Osteocyte (in vitro differentiated cells): ENCODE results near the gene VSNL1. TPM values are rescaled to one million over a fixed set of nuclear protein-coding genes. Genes with fewer than 3 reads are reported as not detected.

Source experiments
- DNase-seq: peaks from one replicate; pipeline ENCODE4 v3.0.0; 2021; ENCODE audit warnings: mixed read lengths; ENCODE audit not compliant: unreplicated experiment; ENCODE audit errors: extremely low spot score
- H3K27ac Mint-ChIP-seq: one replicate; pipeline ENCODE4 v1.8.0; 2021; ENCODE audit warnings: mild to moderate bottlenecking, mixed read lengths; ENCODE audit not compliant: unreplicated experiment
- H3K27me3 Mint-ChIP-seq: one replicate; pipeline ENCODE4 v1.8.0; 2021; ENCODE audit warnings: mixed read lengths; ENCODE audit not compliant: unreplicated experiment
- H3K36me3 Mint-ChIP-seq: one replicate; pipeline ENCODE4 v1.8.0; 2021; ENCODE audit warnings: mixed read lengths; ENCODE audit not compliant: unreplicated experiment
- H3K4me1 Mint-ChIP-seq: one replicate; pipeline ENCODE4 v1.8.0; 2021; ENCODE audit warnings: mixed read lengths; ENCODE audit not compliant: unreplicated experiment
- H3K4me3 Mint-ChIP-seq: one replicate; pipeline ENCODE4 v1.8.0; 2021; ENCODE audit warnings: mild to moderate bottlenecking, moderate library complexity, mixed read lengths; ENCODE audit not compliant: unreplicated experiment
- H3K9me3 Mint-ChIP-seq: one replicate; pipeline ENCODE4 v1.8.0; 2021; ENCODE audit warnings: mixed read lengths; ENCODE audit not compliant: unreplicated experiment
- CTCF ChIP-seq: fragments of 200-600 bp; sonication (generic); IDR thresholded peaks from 2 replicates; pipeline ENCODE4 v1.5.0; 2021; ENCODE audit warnings: antibody characterized with exemption, mild to moderate bottlenecking, moderate library complexity
- total RNA-seq: library from RNA; stranded (reverse); gene quantifications from 2 replicates; pipeline ENCODE4 v1.2.1, GENCODE V29; 2021

Gene VSNL1
- total RNA-seq, 1 donor from 2014 or later, result not detected

GRCh38 chr2:17574406-17575073, 34.0 kb downstream of the VSNL1 start:
- Mint-ChIP-seq H3K27me3 (no peaks in the 10 kb centered on the region), H3K27ac (no peak overlapping the region), H3K4me1 (no peaks in the 10 kb centered on the region), H3K4me3 (no peak overlapping the region), H3K9me3 (no peaks in the 10 kb centered on the region), H3K36me3 (no peaks in the 10 kb centered on the region)
- TF ChIP-seq CTCF, result no peak
- DNase-seq, result no peak

GRCh38 chr2:17576802-17577201, 36.3 kb downstream of the VSNL1 start:
- Mint-ChIP-seq H3K27me3 (no peaks in the 10 kb centered on the region), H3K36me3 (no peaks in the 10 kb centered on the region), H3K27ac (no peak overlapping the region), H3K4me1 (no peaks in the 10 kb centered on the region), H3K9me3 (no peaks in the 10 kb centered on the region), H3K4me3 (no peak overlapping the region)
- DNase-seq, result no peak
- TF ChIP-seq CTCF, result no peak

- no peak for DNase-seq
- no peaks in the 10 kb centered on the region for H3K9me3 Mint-ChIP-seq
- no peak for TF ChIP-seq CTCF
- no peaks in the 10 kb centered on the region for H3K4me1 Mint-ChIP-seq
- H3K4me3 Mint-ChIP-seq, result no peak overlapping the region
- H3K36me3 Mint-ChIP-seq, result no peaks in the 10 kb centered on the region
- no peak overlapping the region for H3K27ac Mint-ChIP-seq
- H3K27me3 Mint-ChIP-seq, result peaks cover 3% of the 10 kb centered on the region
These were observed 38.0 kb downstream of the VSNL1 start for GRCh38 chr2:17578466-17578928.

- H3K27me3 Mint-ChIP-seq, result peaks cover 3% of the 10 kb centered on the region
- TF ChIP-seq CTCF, result no peak
- H3K36me3 Mint-ChIP-seq, result no peaks in the 10 kb centered on the region
- H3K4me3 Mint-ChIP-seq, result no peak overlapping the region
- H3K9me3 Mint-ChIP-seq, result no peaks in the 10 kb centered on the region
- H3K4me1 Mint-ChIP-seq, result no peaks in the 10 kb centered on the region
- DNase-seq, result no peak
- no peak overlapping the region for H3K27ac Mint-ChIP-seq
These were observed 39.3 kb downstream of the VSNL1 start for GRCh38 chr2:17579605-17580318.

GRCh38 chr2:17580319-17580715, 39.8 kb downstream of the VSNL1 start:
- Mint-ChIP-seq H3K27ac (no peak overlapping the region), H3K27me3 (peaks cover 3% of the 10 kb centered on the region), H3K36me3 (no peaks in the 10 kb centered on the region), H3K4me1 (no peaks in the 10 kb centered on the region), H3K9me3 (no peaks in the 10 kb centered on the region), H3K4me3 (no peak overlapping the region)
- DNase-seq, result no peak
- TF ChIP-seq CTCF, result no peak
